SKM-1 (cell line): ENCODE results near the gene TBX4.
"Not testable (repeated sequence)": the region's sequence is repeated elsewhere in the genome, so short reads cannot be mapped to it uniquely, and the experiment has no call there.

Experiments
- DNase-seq: peaks from one replicate; lab custom pipeline; 2025; ENCODE audit not compliant: unreplicated experiment; lab: John Stamatoyannopoulos, UW

The TBX4 gene

GRCh38 chr17:61496174-61496956, 44.1 kb downstream of the TBX4 start:
- DNase-seq = no peak

GRCh38 chr17:61496957-61497653, 44.9 kb downstream of the TBX4 start:
- DNase-seq = no peak

- no peak for DNase-seq
Measured at GRCh38 chr17:61498042-61498994, 46.1 kb downstream of the TBX4 start.

GRCh38 chr17:61499632-61500031, 47.4 kb downstream of the TBX4 start:
- DNase-seq = no peak

- DNase-seq = no peak
Measured at GRCh38 chr17:61500287-61500686, 48.1 kb downstream of the TBX4 start.

GRCh38 chr17:61502292-61502691, 50.1 kb downstream of the TBX4 start:
- DNase-seq = no peak

- DNase-seq = no peak
Measured at GRCh38 chr17:61503961-61504360, 51.7 kb downstream of the TBX4 start.

- no peak for DNase-seq
Measured at GRCh38 chr17:61504697-61505096, 52.5 kb downstream of the TBX4 start.

GRCh38 chr17:61505846-61506627, 53.8 kb downstream of the TBX4 start:
- DNase-seq = no peak

- no peak for DNase-seq
Measured at GRCh38 chr17:61507383-61508066, 55.3 kb downstream of the TBX4 start.

GRCh38 chr17:61508912-61509311, 56.7 kb downstream of the TBX4 start:
- no peak for DNase-seq

- DNase-seq = not testable (repeated sequence)
Measured at GRCh38 chr17:61509454-61509853, 57.2 kb downstream of the TBX4 start.

- DNase-seq = no peak
Measured at GRCh38 chr17:61510237-61510636, 58.0 kb downstream of the TBX4 start.

GRCh38 chr17:61510991-61511390, 58.8 kb downstream of the TBX4 start:
- DNase-seq = no peak

GRCh38 chr17:61511480-61512182, 59.4 kb downstream of the TBX4 start:
- no peak for DNase-seq

- no peak for DNase-seq
Measured at GRCh38 chr17:61514491-61514890, 62.3 kb downstream of the TBX4 start.

GRCh38 chr17:61517265-61517664, 65.0 kb downstream of the TBX4 start:
- no peak for DNase-seq

- no peak for DNase-seq
Measured at GRCh38 chr17:61517843-61518606, 65.8 kb downstream of the TBX4 start.

- no peak for DNase-seq
Measured at GRCh38 chr17:61519139-61519538, 66.9 kb downstream of the TBX4 start.
